KMS-11 (cell line): ENCODE data around the gene TANGO6.

Experiments
- H2AFZ ChIP-seq: fragments of 200-600 bp; sonication (generic); 2 replicates; pipeline ENCODE4 v1.6.1; 2016; ENCODE audit warnings: antibody characterized with exemption, mixed run types, low read depth
- H3K27ac ChIP-seq: fragments of 200-600 bp; sonication (generic); 2 replicates; pipeline ENCODE4 v1.6.1; 2016; ENCODE audit warnings: mild to moderate bottlenecking, mixed run types
- H3K27me3 ChIP-seq: fragments of 200-600 bp; sonication (generic); 2 replicates; pipeline ENCODE4 v1.6.1; 2017; ENCODE audit warnings: mild to moderate bottlenecking, low read depth, mixed run types, moderate library complexity; ENCODE audit not compliant: insufficient read depth
- H3K36me3 ChIP-seq: fragments of 200-600 bp; sonication (generic); 2 replicates; pipeline ENCODE4 v1.6.1; 2017; ENCODE audit warnings: mild to moderate bottlenecking, mixed run types; ENCODE audit not compliant: insufficient read depth
- H3K4me1 ChIP-seq: fragments of 200-600 bp; sonication (generic); 2 replicates; pipeline ENCODE4 v1.6.1; 2016; ENCODE audit warnings: mild to moderate bottlenecking, low read depth, mixed run types; ENCODE audit not compliant: poor library complexity, severe bottlenecking
- H3K4me2 ChIP-seq: fragments of 200-600 bp; sonication (generic); 2 replicates; pipeline ENCODE4 v1.7.0; 2016; ENCODE audit warnings: mild to moderate bottlenecking, mixed run types
- H3K4me3 ChIP-seq: fragments of 200-600 bp; sonication (generic); IDR thresholded peaks from 2 replicates; pipeline ENCODE4 v1.6.1; 2017; ENCODE audit warnings: low read depth, low read length, mixed read lengths; ENCODE audit not compliant: insufficient read depth
- H3K79me2 ChIP-seq: fragments of 200-600 bp; sonication (generic); 2 replicates; pipeline ENCODE4 v1.6.1; 2016; ENCODE audit warnings: low read depth, mixed run types; ENCODE audit not compliant: insufficient read depth
- H3K9ac ChIP-seq: fragments of 200-600 bp; sonication (generic); 2 replicates; pipeline ENCODE4 v1.6.1; 2016; ENCODE audit warnings: mild to moderate bottlenecking, mixed run types
- H4K20me1 ChIP-seq: fragments of 200-600 bp; sonication (generic); 2 replicates; pipeline ENCODE4 v1.6.1; 2016; ENCODE audit warnings: mild to moderate bottlenecking, mixed run types; ENCODE audit not compliant: insufficient read depth
- TF ChIP-seq, protein P1 (sequence below): fragments of 200-600 bp; sonication (generic); conservative IDR thresholded peaks from 2 replicates; pipeline ENCODE4 v1.6.1; 2017; ENCODE audit warnings: low read depth, mild to moderate bottlenecking, antibody characterized with exemption, low read length, moderate library complexity, mixed read lengths

TANGO6 gene

GRCh38 chr16:68972720-68973119 lies 129.4 kb downstream of the TANGO6 start:
- Histone ChIP-seq H3K9ac (no peak overlapping the region), H2AFZ (no peak overlapping the region), H3K27ac (no peak overlapping the region), H3K79me2 (no peaks in the 10 kb centered on the region), H3K4me1 (peaks cover under 1% of the 10 kb centered on the region), H4K20me1 (no peaks in the 10 kb centered on the region), H3K27me3 (no peaks in the 10 kb centered on the region), H3K4me3 (no peak overlapping the region), H3K4me2 (no peak overlapping the region), H3K36me3 (no peaks in the 10 kb centered on the region)
- TF ChIP-seq, protein P1, sequence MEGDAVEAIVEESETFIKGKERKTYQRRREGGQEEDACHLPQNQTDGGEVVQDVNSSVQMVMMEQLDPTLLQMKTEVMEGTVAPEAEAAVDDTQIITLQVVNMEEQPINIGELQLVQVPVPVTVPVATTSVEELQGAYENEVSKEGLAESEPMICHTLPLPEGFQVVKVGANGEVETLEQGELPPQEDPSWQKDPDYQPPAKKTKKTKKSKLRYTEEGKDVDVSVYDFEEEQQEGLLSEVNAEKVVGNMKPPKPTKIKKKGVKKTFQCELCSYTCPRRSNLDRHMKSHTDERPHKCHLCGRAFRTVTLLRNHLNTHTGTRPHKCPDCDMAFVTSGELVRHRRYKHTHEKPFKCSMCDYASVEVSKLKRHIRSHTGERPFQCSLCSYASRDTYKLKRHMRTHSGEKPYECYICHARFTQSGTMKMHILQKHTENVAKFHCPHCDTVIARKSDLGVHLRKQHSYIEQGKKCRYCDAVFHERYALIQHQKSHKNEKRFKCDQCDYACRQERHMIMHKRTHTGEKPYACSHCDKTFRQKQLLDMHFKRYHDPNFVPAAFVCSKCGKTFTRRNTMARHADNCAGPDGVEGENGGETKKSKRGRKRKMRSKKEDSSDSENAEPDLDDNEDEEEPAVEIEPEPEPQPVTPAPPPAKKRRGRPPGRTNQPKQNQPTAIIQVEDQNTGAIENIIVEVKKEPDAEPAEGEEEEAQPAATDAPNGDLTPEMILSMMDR: no peak

GRCh38 chr16:68973611-68974120 lies 130.3 kb downstream of the TANGO6 start:
- Histone ChIP-seq H3K27me3 (no peaks in the 10 kb centered on the region), H3K9ac (no peak overlapping the region), H3K4me3 (no peak overlapping the region), H3K27ac (no peak overlapping the region), H3K36me3 (no peaks in the 10 kb centered on the region), H3K4me1 (peaks cover 10% of the 10 kb centered on the region), H3K79me2 (no peaks in the 10 kb centered on the region), H3K4me2 (no peak overlapping the region), H2AFZ (no peak overlapping the region), H4K20me1 (no peaks in the 10 kb centered on the region)
- TF ChIP-seq, protein P1: no peak

GRCh38 chr16:68978303-68978954 lies 135.1 kb downstream of the TANGO6 start:
- Histone ChIP-seq H4K20me1 (no peaks in the 10 kb centered on the region), H2AFZ (no peak overlapping the region), H3K79me2 (no peaks in the 10 kb centered on the region), H3K27ac (no peak overlapping the region), H3K4me2 (no peak overlapping the region), H3K9ac (no peak overlapping the region), H3K36me3 (no peaks in the 10 kb centered on the region), H3K4me3 (no peak overlapping the region), H3K4me1 (peaks cover 10% of the 10 kb centered on the region), H3K27me3 (no peaks in the 10 kb centered on the region)
- TF ChIP-seq, protein P1: no peak

- no peaks in the 10 kb centered on the region for H3K27me3 ChIP-seq
- no peak overlapping the region for H3K4me3 ChIP-seq
- no peaks in the 10 kb centered on the region for H4K20me1 ChIP-seq
- H3K27ac ChIP-seq: no peak overlapping the region
- H3K9ac ChIP-seq: no peak overlapping the region
- peaks cover 10% of the 10 kb centered on the region for H3K4me1 ChIP-seq
- H3K36me3 ChIP-seq: no peaks in the 10 kb centered on the region
- no peak overlapping the region for H2AFZ ChIP-seq
- H3K79me2 ChIP-seq: no peaks in the 10 kb centered on the region
- H3K4me2 ChIP-seq: no peak overlapping the region
- TF ChIP-seq, protein P1: no peak
These were observed 137.5 kb downstream of the TANGO6 start for GRCh38 chr16:68980695-68981315.
